Fibroblast of peridontal ligament (primary cell): ENCODE data around the gene NSMCE3.
"Not testable (repeated sequence)": the region's sequence is repeated elsewhere in the genome, so short reads cannot be mapped to it uniquely, and the experiment has no call there.

Experiments
- DNase-seq: peaks from one replicate; pipeline ENCODE4 v3.0.0-alpha.2; 2010; ENCODE audit errors: extremely low read depth

The NSMCE3 gene

GRCh38 chr15:29270169-29270955 lies 740 bp upstream of the NSMCE3 start:
- DNase-seq: peak; percentile 77

DNA sequence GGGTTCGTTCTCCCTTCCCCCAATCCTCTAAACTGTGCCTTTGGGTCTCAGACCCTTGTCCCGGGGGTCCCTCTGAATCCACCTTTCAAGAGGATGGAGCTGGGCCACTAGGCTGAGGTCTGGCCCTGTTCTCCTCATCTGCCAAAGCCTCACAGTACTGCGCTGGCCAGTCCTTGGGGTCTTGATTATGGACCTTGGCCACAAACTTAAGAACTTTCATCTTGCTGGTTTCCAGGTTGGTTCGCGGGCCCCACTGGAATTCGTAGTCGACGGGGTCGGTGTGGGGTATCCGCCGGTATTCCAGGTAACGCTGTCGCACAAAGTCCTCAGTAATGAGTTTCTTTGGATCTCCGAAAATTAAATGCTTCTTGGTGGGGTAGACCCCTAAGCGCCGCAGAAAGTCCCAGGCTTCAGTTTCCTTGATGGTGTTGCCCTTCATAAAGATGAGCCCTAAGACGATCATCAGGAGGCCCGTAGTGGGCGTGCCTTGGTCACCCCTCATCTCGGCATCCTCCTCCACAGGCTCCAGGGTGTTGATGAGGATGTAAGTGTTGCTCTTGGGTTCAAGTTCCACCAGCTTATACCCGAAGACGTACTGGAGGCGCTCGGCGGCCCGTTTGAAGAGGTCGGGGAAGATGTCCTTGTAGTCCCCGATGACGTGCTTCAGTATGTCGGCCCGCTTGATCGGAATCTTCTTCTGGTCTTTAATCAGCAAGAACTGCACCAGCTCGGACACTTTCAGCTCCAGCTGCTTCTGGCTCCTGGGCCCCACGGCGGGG lies 727 bp downstream of the NSMCE3 start:
- DNase-seq: peak; percentile 48

DNA sequence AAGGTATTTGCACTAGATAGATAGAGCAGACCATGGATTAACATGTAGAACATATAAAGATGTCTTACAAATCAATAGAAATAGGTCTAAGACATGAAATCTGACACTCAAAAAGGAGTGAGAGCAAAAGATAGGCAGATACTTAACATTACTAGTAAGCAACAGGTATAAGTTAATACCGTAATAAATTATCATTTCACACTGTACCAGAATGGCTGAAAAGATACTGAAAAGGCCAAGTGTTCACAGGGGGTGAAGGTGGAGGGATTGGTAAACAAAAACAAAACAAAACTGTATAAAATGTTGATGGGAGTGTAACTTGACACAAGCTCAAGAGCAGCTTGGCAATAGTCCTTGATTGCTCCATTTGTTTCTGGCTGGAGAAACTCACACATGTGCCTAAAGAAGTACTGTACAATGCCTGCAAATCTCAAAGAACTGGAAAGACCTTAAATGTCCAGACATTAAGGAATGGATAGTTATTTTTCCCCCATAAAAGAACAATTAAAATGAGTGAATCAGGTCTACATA lies 3.5 kb downstream of the NSMCE3 start:
- peak; percentile 48 for DNase-seq

DNA sequence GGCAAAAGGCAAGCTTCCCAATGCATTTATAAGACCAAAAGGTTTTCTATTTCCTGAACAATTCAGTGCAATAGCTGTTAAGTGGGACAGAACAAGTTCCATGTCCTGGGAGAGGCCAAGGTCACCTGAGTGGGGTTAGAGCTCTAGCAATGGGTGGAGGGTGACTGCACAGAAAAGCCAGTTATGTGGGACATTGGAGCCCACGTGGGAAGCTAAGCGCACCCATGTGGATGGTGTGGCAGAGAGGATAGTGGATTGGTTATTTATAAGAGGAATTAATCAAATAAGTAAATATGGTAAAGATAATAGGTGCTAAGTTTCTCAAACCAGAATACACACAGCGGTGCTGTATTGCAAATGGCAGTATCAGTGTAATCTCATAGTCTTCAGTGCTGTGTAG lies 6.3 kb downstream of the NSMCE3 start:
- no peak for DNase-seq

DNA sequence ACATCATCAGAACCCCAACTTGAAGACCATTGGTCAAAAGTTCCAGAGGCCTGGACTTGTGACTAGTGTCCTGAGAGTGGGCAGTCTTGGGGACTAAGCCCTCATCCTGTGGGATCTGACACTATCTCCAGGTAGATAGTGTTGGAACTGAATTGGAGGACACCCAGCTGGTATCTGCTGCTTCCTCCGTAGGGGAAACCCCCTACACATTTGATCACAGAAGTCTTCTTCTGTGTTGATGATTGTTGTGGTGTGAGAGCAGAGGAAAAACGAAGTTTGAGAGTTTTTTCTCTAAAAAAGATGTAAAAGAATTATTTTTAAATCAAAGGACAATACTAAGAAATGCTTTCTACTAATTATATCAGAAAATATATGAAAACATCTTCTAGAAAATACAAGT lies 6.9 kb downstream of the NSMCE3 start:
- no peak for DNase-seq

DNA sequence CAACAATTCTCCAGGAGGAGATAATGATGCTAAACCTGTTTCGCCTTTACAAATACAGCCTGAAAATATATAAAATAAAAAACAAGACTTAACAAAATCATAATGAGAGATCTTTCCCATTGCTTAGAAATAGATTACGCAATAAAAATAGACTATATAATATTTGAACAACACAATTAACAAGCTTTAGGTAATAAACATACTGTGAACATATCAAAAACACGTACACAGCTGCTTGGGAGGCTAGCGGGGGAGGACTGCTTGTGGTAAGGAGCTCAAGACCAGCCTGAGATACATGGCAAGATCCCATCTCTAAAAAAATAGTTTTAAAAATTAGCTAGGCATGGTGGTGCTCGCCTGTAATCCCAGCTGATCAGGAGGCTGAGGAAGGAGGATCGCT lies 8.7 kb downstream of the NSMCE3 start:
- DNase-seq: no peak

DNA sequence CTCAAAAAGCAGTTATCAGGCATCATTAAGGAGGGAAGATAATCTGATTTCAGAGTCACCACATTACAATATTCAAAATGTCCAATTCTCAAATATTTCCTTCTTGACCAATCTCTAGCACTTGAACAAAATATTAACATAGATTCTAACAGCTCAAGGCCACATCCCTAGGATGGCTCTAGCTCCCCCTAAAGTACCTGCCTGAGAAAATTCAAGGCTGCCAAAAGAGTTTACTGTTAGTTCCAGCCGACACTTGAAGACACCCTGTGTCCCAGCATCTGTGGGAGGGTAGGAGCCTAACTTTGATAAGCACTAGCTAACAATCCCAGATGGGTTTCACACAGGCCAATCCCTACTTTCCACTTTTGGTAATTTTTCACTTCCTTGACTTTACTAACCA lies 10.4 kb downstream of the NSMCE3 start:
- DNase-seq: no peak

DNA sequence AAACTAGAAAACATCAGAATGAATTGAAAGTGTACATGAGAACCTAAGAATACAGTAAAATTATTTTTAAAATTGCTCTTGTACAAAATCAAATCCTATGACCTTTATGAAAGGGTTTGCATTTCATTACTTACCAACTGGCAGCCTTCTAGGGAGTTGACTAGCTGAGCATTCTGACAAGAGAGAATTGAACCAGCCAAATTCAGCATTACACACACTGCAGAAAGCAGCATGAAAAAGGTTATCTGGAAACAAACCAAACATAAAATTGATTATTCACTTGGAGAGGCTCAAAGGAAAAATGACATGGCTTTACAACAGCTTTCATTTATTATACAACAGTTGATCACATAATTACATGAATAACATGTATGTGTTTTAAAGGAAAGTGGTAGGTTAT lies 17.4 kb downstream of the NSMCE3 start:
- no peak for DNase-seq

DNA sequence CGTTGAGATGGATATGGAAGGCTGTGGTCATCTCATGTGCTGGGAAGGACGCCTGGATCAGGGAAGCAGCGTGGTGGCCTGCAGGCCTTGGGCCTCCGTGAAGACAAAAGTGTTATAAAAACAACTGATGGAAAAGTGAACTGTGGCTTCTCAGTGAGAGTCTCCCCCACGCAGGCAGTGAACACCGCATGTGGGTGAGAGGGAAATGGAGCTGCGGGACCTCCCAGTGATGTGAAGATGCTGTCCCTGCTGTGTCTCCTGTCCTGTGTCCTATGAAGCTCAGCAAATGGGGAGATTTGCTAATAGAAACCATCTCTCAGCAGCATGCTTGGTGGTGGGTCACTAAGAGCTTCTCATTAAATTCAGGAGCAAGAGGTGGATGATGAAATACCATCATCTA lies 25.1 kb downstream of the NSMCE3 start:
- no peak for DNase-seq

- no peak for DNase-seq
Observed at GRCh38 chr15:29244123-29244522, 25.5 kb downstream of the NSMCE3 start.

DNA sequence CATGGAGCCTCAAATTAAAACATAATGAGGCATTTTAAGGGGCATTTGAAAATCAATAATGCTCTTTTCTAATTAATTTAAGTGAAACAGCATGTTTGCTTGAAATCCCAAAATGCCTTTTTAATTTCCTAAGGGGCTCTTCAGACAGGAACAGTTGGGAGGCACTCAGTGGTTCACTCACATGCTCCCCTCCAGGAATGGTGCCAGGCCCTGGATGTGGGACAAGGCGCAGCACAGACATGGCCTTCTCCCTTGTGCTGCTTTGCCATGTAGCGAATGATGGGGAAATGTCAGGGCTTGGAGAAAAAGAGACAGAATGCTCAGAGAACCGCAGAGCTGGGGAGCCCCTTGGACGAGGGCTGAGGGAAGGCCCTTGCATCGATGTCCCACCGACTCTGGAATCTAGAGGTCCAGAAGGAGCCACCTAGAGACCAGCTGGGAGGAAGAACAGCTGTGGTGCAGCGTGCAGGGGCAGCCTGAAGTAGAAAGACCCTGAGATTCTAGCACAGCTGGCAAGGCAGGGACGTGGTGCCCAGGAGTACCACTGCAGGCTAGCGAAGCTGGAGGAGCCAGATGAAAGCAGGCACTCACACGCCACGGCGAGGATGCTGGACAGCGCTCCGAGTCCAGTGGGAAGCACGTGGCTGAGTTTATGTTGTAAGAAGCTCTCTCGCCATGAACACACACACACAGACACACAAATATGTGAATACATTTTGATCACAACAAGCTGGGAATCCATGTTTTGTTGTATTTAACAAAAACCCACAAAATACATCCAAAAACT lies 27.0 kb downstream of the NSMCE3 start:
- DNase-seq: no peak

GRCh38 chr15:29241207-29241606 lies 28.4 kb downstream of the NSMCE3 start:
- DNase-seq: no peak

DNA sequence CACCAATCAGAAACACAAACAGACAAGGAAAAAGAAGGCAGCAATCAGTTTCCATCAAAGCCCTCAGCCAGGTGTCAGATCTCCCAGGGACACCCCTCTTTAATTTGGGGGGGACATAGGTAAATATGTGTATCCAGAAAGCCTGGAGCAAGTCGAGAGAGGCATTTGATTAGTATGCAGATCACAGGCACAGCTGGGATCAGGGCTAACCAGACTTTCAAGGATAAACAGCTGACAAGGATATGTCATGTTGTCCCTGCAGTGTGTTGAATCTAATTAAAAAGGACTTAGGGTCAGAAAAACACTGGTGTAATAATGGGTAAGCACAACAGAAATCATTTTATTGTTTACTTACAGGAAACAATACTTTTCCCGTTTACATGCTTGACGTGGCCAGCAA lies 30.2 kb downstream of the NSMCE3 start:
- no peak for DNase-seq

DNA sequence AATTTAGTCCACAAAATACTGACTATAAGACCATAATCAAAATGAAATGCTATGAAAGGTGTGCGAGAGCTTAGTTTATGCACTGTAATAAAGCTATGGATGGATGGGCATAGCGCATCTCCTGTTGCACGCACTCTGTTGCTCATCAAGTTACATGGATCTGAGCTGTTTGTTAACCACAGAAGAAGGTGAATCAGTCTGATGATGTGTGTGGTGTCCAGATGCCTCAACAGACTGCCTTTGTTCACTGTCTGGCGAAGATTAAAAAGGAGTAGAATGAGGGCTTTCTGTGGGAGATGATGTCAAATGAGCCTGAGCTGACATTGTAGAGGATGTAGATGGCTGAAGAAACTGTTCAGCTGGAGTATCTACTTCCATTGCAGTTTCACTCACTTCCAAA lies 36.1 kb downstream of the NSMCE3 start:
- no peak for DNase-seq

DNA sequence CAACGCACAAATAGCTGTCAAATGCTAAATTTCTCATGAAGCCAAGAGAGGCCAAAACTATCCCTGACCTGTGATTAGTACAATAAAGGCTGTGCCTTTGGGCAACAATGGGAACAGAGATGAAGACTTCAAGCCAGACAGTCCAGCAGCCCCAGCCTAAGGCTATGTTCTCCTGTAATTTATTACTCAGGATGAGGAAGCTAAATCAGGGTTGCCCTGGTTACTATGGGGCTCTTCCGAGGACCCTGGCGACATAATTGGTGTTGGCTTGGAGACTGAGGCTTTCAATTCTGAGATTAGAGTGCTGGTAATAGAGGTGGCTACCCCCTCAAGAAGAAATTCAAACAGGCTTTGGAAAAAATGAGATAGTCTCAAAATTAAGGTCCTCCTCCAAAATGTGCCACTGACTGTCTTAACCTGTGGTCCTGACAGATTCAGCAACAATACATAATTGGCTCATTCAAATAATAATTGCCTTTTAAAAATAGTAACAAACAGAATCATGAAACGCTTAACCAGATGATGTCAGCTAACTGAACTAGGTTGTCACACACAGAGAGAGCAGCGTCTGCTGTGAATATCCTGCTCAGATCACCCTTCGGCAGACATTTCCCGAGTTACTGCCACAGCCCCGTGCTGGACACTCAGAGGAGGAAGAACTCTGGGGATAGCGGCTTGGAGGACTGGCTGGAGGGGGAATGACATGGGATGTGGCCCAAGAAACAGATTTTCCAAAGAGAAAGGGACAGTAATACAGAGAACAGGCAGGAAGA lies 43.0 kb downstream of the NSMCE3 start:
- DNase-seq: no peak

GRCh38 chr15:29225534-29226234 lies 43.9 kb downstream of the NSMCE3 start:
- no peak for DNase-seq

DNA sequence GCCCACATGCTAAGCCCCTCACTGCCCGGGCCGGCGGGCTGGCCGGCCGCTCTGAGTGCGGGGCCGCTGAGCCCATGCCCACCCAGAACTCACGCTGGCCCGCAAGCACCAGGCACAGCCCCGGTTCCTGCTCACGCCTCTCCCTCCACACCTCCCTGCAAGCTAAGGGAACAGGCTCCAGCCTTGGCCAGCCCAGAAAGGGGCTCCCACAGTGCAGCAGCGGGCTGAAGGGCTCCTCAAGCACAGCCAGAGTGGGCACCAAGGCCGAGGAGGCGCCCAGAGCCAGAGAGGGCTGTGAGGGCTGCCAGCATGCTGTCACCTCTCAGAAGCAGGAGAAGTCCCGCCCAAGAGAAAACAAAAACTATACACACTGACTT lies 44.6 kb downstream of the NSMCE3 start:
- not testable (repeated sequence) for DNase-seq

DNA sequence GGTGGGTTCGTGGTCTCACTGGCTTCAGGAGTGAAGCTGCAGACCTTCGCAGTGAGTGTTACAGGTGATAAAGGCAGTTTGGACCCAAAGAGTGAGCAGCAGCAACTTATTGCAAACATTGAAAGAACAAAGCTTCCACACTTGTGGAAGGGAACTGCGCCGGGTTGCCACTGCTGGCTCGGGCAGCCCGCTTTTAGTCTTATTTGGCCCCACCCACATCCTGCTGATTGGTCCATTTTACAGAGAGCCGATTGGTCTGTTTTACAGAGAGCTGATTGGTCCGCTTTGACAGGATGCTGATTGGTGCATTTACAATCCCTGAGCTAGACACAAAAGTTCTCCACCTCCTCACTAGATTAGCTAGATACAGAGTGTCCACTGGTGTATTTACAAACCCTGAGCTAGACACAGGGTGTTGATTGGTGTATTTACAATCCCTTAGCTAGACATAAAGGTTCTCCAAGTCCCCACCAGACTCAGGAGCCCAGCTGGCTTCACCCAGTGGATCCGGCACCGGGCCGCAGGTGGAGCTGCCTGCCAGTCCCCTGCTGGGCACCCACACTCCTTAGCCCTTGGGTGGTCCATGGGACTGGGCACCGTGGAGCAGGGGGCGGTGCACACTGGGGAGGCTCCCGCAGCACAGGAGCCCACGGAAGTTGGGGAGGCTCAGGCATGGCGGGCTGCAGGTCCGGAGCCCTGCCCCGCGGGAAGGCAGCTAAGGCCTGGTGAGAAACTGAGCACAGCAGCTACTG lies 45.2 kb downstream of the NSMCE3 start:
- DNase-seq: not testable (repeated sequence)

GRCh38 chr15:29223640-29224039 lies 46.0 kb downstream of the NSMCE3 start:
- DNase-seq: no peak
